ENCODE measurements around the gene RASGEF1B. TPM values are rescaled to one million over a fixed set of nuclear protein-coding genes. Genes with fewer than 3 reads are reported as not detected.

Gene RASGEF1B
- total and polyA plus RNA-seq, 9 of the 15 experiments (the other 6 are each of a cell fraction or from before 2014, with no cell fraction given): 0.04 to 0.57 (median 0.22) TPM

- Histone ChIP-seq H3K9ac (ENCODE audit: insufficient read depth in 1 of 2, low read depth in 2 of 2, low read length in 2 of 2) (no peak overlapping the region), H3K36me3 (ENCODE audit: control insufficient read depth, insufficient read depth, low read length) (no peaks in the 10 kb centered on the region), H4K20me1 (replicated peaks; ENCODE audit: control insufficient read depth, insufficient read depth, low read length) (no peaks in the 10 kb centered on the region; the same call in 1 of the 2 replicates), H2AFZ (ENCODE audit: low read depth, low read length) (no peak overlapping the region), H3K4me3 (no peak overlapping the region), H3K79me2 (ENCODE audit: control insufficient read depth, insufficient read depth, low read length) (no peaks in the 10 kb centered on the region), H3K4me1 (replicated peaks in 1 of 2; ENCODE audit: control insufficient read depth in 2 of 2, insufficient read depth in 2 of 2, low read length in 2 of 2) (no peaks in the 10 kb centered on the region), H3K4me2 (ENCODE audit: insufficient read depth, low read length) (no peak overlapping the region), H3K9me3 (replicated peaks; ENCODE audit: control insufficient read depth, insufficient read depth, low read depth, low read length) (no peaks in the 10 kb centered on the region), H3K27ac (ENCODE audit: extremely low read depth, low read depth, low read length) (no peak overlapping the region), H3K9me1 (ENCODE audit: control insufficient read depth, insufficient read depth, low read length) (no peaks in the 10 kb centered on the region), H3K27me3 (ENCODE audit: control insufficient read depth in 2 of 2, insufficient read depth in 2 of 2, low read length in 2 of 2) (peaks cover 0 to 11% of the 10 kb centered on the region in 2 experiments; a peak in 1 of 5 replicates)
- no TSS peak for BruUV-seq (replicated peaks)
- TF ChIP-seq ZNF263 (CRISPR knock-in tag; IDR thresholded peaks at IDR 0.05; ENCODE audit: borderline replicate concordance) (no peak), GABPB1 (CRISPR knock-in tag; IDR thresholded peaks at IDR 0.05) (no peak), MAFK (IDR thresholded peaks at IDR 0.05; ENCODE audit: low read length) (no peak), FOXO4 (CRISPR knock-in tag; IDR thresholded peaks at IDR 0.05) (no peak), TAF1 (IDR thresholded peaks at IDR 0.05; ENCODE audit: control insufficient read depth, extremely low read depth, insufficient read depth, low read length, severe bottlenecking) (no peak), FOXJ2 (tag; IDR thresholded peaks at IDR 0.05) (no peak), HDAC8 (tag; IDR thresholded peaks at IDR 0.05) (no peak), TOE1 (IDR thresholded peaks at IDR 0.05; ENCODE audit: borderline replicate concordance) (no peak), TOE1 (CRISPR knock-in tag; IDR thresholded peaks at IDR 0.05; ENCODE audit: borderline replicate concordance, low read depth) (no peak), MAZ (CRISPR knock-in tag; conservative IDR thresholded peaks at IDR 0.05 in 1 of 2, IDR thresholded peaks at IDR 0.05 in 1 of 2) (no peak), KAT8 (IDR thresholded peaks at IDR 0.05; ENCODE audit: low read depth) (no peak)
- ChIA-PET POLR2A (no interaction called here), CTCF (ENCODE audit: low intra/inter-chr PET ratio) (no interaction called here)
- FAIRE-seq (no peak), ATAC-seq (no peak), DNase-seq (ENCODE audit: extremely low read depth in 1 of 4, low spot score in 3 of 4) (no peak)
- in situ Hi-C loops (cut with MboI) (no loop called here), intact Hi-C loops (cut with micrococcal nuclease) (no loop called here)
- 0% methylated on average over 2 of the region's 2 CpGs for WGBS (ENCODE audit: insufficient coverage, low coverage, missing lambda C conversion rate)
These were observed 35.0 kb upstream of the RASGEF1B start for GRCh38 chr4:81506731-81507130.

Measured in K562 (cell line).